DMS 273 treated with DMSO at 0.1 percent for 48 hours (cell line): Measurements from ENCODE around the gene CALM1.
A peak's percentile ranks its signal among the peaks of the same experiment; 100 is the strongest.
"Not testable (repeated sequence)": the region's sequence is repeated elsewhere in the genome, so short reads cannot be mapped to it uniquely, and the experiment has no call there.

Experiments used
- DNase-seq: peaks from one replicate; lab custom pipeline; 2025; lab: John Stamatoyannopoulos, UW

CALM1 gene

GRCh38 chr14:90383731-90384542 lies 12.9 kb upstream of the CALM1 start:
- DNase-seq = no peak

GRCh38 chr14:90384543-90384911 lies 12.3 kb upstream of the CALM1 start:
- DNase-seq = no peak

GRCh38 chr14:90386321-90386720 lies 10.5 kb upstream of the CALM1 start:
- DNase-seq = no peak

GRCh38 chr14:90387206-90387760 lies 9.5 kb upstream of the CALM1 start:
- DNase-seq = no peak

GRCh38 chr14:90388437-90388836 lies 8.4 kb upstream of the CALM1 start:
- DNase-seq = no peak

- DNase-seq = no peak
Measured at GRCh38 chr14:90388982-90389381, 7.8 kb upstream of the CALM1 start.

GRCh38 chr14:90393966-90394365 lies 2.9 kb upstream of the CALM1 start:
- DNase-seq = no peak

- not testable (repeated sequence) for DNase-seq
Measured at GRCh38 chr14:90394782-90395181, 2.0 kb upstream of the CALM1 start.

GRCh38 chr14:90397425-90398314 lies 841 bp downstream of the CALM1 start:
- no peak for DNase-seq

- DNase-seq = peak; percentile 18
Measured at GRCh38 chr14:90398315-90398839, 1.5 kb downstream of the CALM1 start.

- DNase-seq = no peak
Measured at GRCh38 chr14:90398841-90399540, 2.2 kb downstream of the CALM1 start.

GRCh38 chr14:90399541-90400444 lies 3.0 kb downstream of the CALM1 start:
- peak; percentile 89 for DNase-seq

GRCh38 chr14:90400904-90401561 lies 4.2 kb downstream of the CALM1 start:
- no peak for DNase-seq

GRCh38 chr14:90402016-90402415 lies 5.2 kb downstream of the CALM1 start:
- no peak for DNase-seq

- DNase-seq = no peak
Measured at GRCh38 chr14:90403065-90403464, 6.2 kb downstream of the CALM1 start.

GRCh38 chr14:90405101-90405500 lies 8.3 kb downstream of the CALM1 start:
- no peak for DNase-seq

GRCh38 chr14:90405755-90406154 lies 8.9 kb downstream of the CALM1 start:
- peak; percentile 50 for DNase-seq

- DNase-seq = no peak
Measured at GRCh38 chr14:90406384-90406798, 9.6 kb downstream of the CALM1 start.

- no peak for DNase-seq
Measured at GRCh38 chr14:90407230-90407629, 10.4 kb downstream of the CALM1 start.

- no peak for DNase-seq
Measured at GRCh38 chr14:90408713-90409112, 11.9 kb downstream of the CALM1 start.
